HG02852 (cell line): ENCODE data around the gene LRRC63.
"Not testable (repeated sequence)": the region's sequence is repeated elsewhere in the genome, so short reads cannot be mapped to it uniquely, and the experiment has no call there.

Source experiments
- ATAC-seq: cut with Tn5 transposase; IDR thresholded peaks from one replicate; pipeline ENCODE4 v1.9.1; 2021; ENCODE audit warnings: mild to moderate bottlenecking, moderate library complexity; ENCODE audit not compliant: unreplicated experiment

LRRC63 gene, protein sequence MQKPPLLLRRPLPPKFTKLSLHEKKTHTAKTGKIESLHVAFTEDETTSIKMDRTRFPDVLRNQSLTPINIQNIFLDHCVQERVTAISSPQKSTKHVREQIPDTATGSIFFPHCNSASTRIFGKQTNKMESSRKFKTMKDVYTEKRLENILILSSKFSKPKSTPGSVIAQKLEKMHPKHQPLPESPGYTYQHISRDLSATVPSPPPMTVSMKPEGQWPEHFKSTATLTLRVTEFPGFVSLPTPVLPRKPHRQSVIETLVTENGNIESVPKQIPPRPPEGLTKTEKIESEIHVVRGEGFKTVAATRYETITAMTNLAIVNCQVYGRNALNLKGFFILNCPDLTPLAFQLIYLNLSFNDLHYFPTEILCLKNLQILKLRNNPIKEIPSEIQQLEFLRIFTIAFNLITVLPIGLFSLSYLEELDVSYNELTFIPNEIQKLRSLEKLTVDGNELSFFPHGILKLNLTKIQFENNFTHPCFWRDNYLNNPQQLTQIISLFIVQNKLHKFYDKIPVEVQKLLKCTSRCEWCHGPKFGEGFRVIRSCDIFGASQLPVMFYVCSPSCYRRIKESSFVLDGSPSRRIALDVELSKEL

DNA sequence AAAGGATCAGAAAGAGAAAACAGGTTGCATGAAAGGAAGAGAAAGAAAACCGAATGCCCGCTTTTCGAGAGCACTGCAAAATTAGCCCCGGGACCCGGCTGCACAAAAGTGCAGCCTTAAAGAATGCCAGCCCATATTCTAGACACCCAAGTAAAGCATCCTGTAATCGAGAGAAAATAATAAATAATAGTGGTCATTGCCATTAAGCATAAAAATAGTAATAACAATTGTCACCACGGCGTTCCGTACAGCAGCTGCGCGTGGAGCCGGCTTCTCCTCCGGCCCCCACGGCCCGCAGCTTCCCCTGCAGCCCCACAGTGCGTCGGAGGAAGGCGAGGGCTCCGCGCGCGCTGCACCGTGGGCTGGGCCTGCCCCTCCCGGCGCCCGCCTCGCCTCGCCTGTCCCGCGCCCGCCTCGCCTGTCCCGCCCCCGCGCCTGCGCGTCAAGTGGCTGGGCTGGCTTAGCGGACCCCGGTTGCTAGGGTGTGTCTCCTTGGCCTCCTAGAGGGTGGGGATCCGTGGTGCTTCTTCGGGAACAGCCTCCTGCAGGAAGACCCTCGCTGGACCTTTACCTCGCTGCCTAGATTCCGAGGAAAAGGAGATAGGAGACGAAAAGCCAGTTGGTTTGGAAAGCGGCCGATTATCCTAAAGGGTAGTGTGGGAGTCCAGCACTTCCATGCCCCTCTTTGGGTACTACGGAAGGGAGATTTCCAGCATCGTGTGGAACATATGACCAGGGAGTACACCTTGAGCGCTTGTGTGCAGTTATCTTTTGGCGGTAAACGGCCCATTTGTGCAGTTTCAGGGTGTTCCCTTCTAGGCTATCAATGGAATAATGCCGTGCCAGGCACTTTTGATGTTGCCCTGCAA, at the start of gene LRRC63:
TSS of gene LRRC63 (plus strand) at position 446 of the 869 bp plus-strand sequence. CDS start 1,107 bp downstream, outside the sequence.
- ATAC-seq, result peak; percentile 94

DNA sequence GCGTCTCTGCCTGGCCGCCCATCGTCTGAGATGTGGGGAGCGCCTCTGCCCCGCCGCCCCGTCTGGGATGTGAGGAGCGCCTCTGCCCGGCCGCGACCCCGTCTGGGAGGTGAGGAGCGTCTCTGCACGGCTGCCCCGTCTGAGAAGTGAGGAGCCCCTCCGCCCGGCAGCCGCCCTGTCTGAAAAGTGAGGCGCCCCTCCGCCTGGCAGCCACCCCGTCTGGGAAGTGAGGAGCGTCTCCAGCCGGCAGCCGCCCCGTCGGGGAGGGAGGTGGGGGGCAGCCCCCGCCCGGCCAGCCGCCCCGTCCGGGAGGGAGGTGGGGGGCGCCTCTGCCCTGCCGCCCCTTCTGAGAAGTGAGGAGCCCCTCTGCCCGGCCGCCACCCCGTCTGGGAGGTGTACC, 49.0 kb upstream of the LRRC63 start:
- not testable (repeated sequence) for ATAC-seq

DNA sequence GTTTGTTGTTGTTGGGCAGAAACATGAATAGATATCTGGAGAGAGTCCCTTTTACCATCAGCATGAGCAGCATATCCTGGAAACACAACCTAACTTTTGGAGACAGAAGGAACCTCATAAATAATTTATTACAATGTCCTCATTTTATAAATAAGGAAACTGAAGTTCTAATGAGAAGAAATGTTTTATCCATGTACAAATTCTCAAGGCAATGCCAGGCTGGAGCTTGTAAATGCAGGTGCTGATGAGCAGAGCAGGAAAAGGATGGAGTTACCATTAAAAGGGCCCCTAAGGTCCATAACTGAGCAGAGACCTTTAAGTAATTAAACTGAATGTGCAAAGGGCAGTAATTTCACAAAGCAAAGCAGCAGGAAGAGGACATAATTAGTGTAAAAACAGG, 47.1 kb upstream of the LRRC63 start:
- no peak for ATAC-seq

DNA sequence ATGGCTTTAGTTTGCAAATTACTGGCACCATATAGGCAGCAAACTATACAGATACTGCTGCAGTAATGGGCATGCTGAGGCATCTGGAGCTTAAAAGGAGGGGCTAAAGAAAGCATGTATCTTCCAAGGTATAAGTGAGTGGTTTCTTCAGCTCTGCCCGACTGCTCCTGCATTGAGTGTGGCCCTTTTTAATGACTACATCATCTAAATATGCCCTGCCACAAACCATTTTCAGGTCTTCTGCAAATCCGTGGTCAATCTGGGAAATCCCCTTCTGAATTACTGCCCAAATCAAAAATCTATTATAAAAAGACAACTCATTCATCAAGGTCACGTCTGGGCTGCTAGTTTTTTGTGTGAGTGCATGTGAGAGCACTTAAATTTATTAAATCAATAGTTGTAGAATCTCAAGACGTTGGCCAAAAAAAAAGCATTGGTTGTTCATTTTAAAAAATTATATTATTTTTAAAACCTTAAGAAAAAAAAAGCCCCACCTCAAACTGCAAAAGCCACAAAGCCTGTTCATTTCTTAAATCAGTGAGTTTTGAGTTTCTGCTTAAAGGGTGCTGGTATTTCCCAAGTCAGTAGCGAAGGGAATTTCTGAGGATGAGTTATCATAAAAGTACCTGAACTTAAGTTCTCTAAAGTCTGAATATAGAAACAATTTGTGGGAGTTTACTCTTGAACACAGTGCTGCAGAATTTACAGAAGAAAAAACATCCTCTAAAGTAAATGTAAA, 46.1 kb upstream of the LRRC63 start:
- ATAC-seq, result peak; percentile 43

DNA sequence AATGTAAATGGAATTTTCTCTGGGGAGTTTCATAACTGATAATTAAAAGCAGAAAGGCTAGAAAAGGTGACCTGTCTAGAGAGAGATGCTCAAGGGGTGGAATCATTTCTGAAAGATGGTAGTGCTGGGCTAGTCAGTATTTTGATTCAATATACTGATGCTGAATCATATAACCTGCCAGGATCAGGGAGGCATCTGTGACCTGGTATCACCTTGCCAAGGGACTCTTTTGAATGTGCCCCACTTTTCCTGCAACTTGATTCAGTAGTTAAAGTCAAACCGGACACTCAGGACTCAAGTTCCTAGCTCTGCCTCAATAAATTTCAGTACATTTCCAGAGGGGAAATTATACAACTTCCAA, 45.5 kb upstream of the LRRC63 start:
- no peak for ATAC-seq

DNA sequence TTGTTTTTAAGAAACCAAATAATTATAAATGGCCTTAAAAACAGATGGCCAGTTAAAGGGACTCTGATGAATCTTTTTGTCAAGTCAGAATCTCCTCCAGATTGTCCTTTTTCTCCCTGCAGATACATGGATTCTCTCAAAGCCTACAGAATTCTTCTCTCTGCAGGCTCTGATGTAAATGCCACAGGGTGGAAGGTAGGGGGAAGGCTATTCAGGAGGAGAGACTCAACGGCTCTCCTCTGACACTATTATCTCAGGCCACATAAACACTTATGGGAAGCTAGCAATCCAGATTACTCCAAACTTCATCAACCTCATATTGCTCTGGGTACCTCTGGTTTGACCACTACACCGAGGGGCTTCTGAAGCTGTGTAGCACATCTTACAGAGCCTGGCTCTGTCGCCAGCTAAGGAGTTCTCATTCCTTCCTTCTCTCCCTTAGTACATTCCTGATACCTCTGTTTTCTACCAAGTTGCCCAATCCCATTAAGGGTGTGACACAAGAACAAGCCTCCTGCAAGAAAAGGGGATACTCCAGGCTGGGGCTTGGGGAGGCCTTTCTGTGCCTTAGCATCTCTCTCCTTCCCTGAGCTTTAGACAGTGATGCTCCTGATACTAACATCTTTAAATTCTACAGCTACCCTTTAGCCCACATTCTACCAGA, 44.6 kb upstream of the LRRC63 start:
- no peak for ATAC-seq

DNA sequence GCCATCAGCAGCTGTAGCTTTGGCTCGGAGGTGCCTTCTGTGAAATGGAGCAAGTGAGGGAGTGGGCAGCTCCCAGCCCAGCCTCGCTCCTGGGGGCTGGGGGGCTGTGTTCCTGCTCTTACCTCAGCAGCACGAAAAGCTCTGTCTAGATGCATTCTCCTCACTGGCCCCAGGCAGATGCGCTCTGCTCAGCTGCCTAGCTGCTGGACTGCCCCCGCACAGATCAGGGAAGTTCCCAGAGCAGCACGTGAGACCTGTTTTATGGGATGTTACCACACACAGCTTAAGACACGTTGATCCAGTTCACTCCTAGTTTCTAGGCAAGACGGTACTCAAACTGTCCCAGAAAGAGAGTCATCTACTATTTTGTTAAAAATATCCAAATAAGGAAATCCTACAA, 43.4 kb upstream of the LRRC63 start:
- ATAC-seq, result peak; percentile 39

DNA sequence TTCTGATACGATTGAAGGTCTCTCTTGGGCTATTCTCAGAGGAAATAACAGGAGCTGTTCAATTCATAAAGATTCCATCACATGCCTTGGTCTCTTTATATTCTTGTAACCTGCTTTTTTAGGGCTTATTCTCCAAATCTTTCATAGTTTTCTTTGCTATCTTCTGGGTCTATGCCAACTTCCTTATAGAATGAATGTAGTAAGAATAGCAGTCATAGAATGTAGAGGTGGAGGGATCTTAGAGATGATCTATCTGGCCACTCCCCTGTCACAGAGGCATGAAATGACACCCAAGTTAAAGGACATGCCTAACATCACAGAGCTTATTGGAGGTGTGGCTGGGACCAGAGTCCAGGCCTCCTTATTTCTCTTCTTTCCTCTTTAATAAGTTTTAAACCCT, 42.9 kb upstream of the LRRC63 start:
- ATAC-seq, result no peak

DNA sequence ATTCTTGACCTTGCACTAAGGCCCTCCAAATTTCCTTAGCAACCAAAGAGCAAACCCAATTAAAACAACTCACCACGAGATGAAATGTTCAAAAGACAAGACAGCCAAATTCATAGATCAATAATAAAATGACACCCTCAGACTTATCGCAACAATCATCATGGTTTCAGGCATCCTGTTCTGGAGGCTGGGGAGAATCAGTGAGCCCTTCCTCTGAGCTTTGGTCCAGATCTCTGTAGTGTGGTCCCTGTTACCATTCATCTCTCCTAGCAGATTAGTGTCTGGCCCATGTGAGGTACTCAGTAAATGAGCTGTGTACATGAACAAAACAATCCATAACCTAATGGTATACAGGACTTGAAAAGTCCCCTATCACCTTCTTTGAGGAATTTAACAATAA, 42.0 kb upstream of the LRRC63 start:
- no peak for ATAC-seq

DNA sequence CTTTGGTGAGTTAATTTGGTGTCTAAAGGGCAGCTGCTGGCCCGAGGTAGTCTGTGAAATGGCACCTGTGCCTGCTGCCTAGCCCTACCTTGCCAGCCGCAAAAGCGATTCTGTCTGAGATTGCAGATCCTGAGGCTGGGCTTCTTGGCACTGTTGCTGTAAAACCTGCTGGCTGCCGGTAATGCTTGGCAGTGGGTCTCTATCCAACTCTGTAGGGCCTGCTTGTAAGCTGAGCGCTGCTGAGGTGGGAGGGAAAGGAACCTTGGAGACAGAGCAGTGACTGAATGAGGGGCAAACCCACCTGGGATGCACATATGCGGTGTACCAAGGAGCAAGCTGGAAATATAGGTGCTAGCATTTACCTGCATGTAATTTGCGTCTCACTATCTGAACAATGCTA, 41.5 kb upstream of the LRRC63 start:
- no peak for ATAC-seq

DNA sequence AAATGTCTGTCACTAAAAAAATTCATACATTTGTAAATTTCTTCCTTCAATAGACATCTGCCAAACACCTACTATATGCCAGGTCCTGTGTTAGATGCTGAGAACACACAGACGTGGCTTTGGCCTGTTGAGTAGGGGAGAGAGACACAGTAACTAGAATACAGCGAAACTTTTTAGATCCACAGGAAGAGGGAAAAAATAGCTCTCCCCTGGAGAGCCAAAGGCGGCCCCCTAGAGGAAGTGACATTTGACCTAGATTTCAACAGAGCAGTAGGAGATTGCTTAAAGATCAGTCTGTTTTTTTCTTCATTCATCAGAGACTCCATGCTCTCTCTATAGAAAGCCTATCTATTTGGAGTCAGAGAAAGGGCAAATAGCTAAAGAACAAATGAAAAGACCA, 41.0 kb upstream of the LRRC63 start:
- no peak for ATAC-seq

DNA sequence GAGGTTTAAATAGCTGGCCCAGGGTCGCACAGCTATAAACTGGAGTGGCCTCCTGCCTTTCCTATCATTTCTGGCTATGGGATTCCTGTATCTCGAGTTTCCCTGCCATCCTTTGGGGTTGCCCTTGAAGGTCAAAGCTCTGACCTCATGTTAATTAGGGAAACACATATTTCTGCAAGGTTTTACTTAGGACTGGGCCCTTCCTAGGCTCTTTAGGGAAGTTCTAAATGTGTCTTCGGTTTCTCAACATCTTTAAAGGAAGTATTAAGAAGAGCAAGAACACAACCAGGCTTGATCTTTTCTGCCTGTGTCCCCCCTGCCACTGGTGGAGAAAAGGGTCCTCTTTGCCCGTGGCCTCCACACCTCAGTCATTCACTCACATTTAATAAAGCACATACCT, 40.5 kb upstream of the LRRC63 start:
- ATAC-seq, result no peak

DNA sequence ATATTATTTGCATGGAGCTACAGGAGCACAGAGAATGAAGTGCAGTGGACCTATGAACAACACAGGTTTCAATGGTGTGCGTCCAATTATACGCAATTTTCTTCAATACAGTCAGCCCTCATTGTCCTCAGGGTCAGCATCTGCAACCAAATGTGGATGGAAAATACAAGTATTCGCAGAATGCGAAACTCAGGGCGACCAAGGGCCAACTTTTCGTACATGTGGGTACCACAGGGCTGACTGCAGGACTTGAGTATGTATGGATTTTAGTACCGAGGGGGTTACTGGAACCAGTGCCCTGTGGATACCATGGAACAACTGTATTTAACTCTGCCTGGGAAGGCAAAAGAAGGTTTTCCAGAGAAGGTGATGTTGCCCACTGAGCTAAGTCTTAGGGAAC, 40.0 kb upstream of the LRRC63 start:
- ATAC-seq, result no peak

DNA sequence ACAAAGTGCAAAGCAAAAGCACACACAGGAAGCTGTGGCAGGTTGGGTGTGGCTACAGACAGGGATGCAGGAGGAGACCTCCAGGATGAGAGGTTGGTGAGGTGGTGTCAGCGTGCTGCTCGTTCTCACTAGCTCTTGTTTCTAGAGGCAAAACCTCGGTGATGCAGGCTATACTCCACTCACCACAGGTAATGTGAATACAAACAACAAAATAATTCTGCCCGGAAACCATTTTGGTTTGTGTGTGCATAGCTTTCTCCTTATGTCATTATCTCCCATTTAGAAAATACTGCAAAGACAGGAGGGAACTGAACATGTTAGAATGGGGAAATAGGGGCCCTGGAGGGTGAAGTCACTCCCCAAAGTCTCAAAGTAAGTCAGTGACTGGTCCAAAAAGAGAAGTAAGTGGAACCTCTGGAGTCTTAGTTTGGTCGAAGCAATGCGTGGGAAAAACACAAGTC, 39.2 kb upstream of the LRRC63 start:
- ATAC-seq, result peak; percentile 28

DNA sequence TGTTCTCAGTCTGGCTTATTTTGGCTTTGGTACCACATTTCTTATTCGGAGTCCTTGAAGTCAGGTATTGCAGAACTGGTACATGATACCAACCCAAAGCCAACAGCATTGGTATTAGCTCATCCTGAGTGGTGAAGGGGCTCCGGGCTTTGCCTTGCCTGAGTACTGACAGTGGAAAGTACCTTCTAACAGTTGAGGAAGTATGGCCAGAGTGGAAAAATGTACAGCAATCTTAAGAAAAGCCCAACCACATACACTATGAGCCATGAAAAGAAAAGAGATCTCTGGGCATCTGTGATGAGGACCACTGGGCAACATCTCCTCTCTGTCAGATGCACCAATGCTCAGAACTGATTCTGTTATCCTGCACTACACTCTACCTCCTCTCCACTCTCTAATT, 38.1 kb upstream of the LRRC63 start:
- peak; percentile 45 for ATAC-seq

DNA sequence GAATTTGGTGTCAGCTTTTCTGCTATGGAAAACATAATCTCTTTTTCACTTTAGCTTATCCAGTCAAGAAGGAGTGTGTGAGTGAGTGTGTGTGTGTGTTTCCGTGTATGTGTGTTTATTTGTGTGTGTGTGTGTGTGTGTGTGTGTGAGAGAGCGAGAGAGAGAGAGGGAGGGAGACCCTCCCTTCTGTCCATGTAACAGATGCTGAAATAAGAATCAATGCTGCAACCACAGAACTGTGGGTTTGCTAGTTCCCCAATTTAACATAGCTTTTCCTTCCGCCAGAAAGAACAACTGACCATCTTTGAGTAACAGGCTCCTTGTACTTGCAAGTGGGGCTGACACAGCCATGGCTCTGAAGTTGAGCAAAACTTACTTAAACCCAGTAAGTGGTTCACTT, 35.0 kb upstream of the LRRC63 start:
- ATAC-seq, result peak; percentile 39

DNA sequence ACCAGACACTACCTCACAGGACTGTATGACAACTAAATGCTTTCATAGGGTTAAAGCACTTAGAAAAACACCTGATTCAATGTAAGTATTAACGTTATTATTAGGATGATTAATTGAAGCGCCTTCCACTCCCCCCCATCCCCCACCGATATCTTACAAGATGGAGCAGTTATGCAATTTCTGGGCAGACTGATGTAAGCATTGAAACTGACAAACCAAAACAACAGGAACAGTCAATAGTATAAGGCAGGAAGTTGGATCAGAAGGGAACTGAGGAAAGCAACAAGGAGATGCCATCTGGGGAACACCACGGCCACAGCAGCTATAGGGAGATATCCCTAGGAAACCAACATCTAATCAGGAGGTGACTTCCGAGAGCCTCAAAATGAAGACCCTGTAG, 33.6 kb upstream of the LRRC63 start:
- ATAC-seq, result no peak

DNA sequence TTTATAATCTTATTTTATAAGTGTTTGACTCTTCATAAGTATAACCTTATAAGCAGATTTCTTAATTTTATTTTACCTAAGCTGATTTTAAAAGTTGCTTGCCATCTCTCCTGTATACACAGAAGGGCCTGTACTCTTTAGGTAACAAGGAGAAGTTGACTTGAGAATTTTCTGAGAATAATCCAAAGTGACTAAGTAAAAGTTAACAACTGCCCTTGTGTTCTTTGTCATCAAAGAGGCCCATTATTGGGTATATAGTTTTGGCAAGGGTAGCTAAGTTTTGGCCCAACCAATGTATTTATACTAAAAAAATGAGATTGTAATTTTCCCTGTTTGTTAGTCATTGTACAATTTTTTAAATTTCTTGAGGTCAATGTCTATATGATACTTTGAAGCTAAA, 32.9 kb upstream of the LRRC63 start:
- no peak for ATAC-seq

DNA sequence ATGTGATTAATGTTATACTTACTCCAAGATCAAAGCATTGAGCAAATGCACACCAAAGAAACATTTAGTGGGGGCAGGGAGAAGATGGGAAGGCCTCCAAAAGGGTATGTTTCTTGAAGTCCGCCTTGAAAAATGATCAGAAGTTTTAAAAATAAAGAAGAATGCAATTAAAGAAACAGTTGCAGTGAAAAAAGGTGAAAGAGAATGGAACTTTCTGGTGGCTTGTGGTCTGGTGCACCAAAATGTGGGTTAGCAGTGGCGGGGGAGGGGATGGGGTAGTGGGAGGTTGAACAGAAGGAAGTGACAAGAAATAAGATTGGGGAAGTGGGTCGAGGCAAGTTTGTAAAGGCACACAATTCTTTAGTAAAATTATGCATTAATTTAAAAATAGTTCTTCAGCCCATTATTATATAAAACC, 32.2 kb upstream of the LRRC63 start:
- ATAC-seq, result no peak

DNA sequence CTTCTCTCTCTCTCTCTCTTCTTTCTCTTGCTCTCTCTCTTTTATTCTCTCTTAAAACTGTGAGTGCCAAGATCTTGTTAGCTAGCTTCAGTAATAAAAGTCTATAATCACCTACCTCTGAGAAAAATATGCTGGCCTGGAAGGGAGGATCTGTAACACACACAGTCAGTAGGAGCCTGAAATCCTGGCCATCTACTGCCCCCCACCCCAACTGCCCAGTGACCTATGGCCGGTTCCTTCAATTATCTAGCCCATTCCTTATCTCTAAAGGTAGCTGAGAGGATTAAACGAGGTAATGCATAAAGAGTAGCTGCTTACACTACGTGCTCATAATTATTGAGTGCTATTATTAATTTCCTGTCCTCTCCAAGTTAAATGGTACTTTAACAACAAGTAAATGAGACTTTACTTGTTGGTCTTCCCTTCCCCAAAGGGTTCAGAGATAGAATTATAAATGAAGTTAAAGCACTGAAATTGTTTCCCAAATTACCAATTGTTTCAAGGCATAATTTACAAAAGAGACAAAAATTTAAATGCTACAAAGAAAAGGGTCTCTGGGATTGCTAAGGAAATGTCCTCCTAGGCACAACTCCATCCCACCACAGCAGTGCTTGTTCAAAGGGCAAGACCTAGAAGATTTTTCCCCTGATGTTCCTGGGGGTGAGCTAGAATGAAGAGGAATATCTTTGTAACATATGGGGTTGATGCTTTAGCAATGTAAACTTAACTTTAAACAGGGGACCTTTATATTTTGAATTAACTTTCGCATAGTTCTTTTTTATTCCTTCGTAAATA, 31.6 kb upstream of the LRRC63 start:
- no peak for ATAC-seq
